Iris pigment epithelial cell (primary cell): ENCODE results near the gene DNAH6.
A peak's percentile ranks its signal among the peaks of the same experiment; 100 is the strongest.

Experiments used
- DNase-seq: peaks from one replicate; pipeline ENCODE4 v3.0.0-alpha.2; 2011; ENCODE audit warnings: low read depth

Gene DNAH6

DNA sequence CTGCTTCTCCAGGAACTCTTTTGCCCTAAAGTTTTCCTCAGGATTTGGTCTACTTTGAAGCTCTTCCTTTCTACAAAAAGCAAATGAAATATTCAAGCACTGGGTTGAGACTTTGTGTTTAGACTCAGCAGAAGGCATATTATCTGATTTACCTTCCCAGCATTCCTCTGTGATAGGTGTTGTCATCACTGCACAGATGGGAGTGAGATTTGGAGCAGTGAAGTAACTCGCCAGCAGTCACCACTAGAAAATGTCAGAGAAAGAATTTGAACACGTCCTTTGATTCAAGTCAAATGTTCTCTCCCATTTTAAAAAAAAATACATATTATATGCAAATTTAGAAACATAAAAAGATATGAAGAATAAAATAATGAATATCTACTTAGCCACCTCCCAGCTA is 112.2 kb downstream of the DNAH6 start:
- no peak for DNase-seq

DNA sequence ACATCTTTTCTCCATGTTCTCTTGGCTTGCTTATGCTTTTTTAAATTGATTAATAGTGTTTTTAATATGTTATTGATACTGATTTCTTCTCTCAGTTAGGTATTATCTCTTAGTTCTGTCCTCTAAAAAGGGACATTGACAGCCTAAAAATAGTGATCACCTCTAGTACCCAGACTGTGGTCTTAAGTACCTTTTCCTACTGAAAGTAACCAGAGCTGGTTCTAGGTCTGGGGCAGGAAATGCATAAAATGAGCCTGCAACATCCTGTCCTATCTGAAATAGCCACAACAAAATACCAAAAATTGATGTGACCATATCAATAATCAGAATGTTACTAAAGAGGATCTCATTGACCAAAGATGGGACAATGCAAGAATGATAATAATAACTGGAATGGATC is 113.3 kb downstream of the DNAH6 start:
- no peak for DNase-seq

- peak; percentile 65 for DNase-seq
Measured at GRCh38 chr2:84631047-84631446, 114.7 kb downstream of the DNAH6 start.

DNA sequence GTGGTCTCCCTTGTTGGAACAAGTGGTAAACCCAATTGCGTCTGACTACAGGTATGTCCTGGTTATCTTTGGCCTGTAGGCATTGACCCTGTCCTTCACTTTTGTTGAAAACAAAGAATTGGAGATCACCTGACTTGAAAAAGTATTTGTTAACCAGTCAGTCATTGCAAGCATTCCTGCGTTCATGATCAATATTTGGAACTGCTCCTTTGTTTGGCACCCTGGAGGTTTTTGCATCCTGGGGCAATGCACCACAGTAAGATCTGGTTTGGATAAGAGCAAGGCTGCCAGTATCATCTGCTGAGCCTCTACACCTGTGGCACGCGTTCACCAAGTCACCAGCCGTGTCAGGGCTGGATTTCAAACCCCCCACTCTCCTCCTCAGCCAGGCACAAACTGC is 115.7 kb downstream of the DNAH6 start:
- no peak for DNase-seq

GRCh38 chr2:84636080-84636971 is 120.0 kb downstream of the DNAH6 start:
- no peak for DNase-seq

DNA sequence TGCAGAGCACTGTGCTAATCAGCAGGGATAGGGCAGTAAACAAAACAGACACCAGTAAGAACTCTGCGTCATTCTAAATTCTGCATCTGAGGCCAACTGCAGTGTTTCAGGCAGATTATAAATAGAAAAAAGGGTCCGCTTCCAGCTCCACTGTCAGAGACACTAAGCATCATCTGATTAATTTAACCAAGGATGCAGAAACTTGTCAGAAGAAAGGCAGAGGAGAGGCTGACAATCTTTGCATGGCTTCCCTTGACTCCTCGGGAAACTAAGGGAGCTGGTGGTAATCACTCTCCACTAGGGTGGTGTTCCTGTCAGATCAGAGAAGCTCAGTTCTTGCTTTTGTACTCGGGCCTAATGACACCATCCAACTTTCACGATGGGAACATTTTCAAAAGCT is 123.5 kb downstream of the DNAH6 start:
- DNase-seq: no peak

- DNase-seq: no peak
Measured at GRCh38 chr2:84640411-84640810, 124.1 kb downstream of the DNAH6 start.

GRCh38 chr2:84641021-84641420 is 124.7 kb downstream of the DNAH6 start:
- peak; percentile 2 for DNase-seq

GRCh38 chr2:84643991-84644390 is 127.7 kb downstream of the DNAH6 start:
- no peak for DNase-seq

DNA sequence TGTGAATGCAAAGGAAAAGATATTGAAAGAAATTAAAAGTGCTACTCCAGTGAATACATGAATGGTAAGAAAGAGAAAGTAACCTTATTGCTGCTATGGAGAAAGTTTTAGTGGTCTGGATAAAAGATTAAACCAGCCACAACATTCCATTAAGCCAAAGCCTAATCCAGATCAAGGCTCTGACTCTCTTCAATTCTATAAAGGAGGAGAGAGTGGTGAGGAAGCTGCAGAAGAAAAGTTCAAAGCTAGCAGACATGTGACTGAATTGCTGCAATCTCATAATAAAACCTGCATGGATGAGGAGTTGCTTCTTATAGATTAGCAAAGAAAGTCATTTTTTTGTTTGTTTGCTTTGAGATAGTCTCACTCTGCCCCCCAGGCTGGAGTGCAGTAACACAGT is 130.2 kb downstream of the DNAH6 start:
- peak; percentile 4 for DNase-seq

- DNase-seq: no peak
Measured at GRCh38 chr2:84647267-84647666, 131.0 kb downstream of the DNAH6 start.

DNA sequence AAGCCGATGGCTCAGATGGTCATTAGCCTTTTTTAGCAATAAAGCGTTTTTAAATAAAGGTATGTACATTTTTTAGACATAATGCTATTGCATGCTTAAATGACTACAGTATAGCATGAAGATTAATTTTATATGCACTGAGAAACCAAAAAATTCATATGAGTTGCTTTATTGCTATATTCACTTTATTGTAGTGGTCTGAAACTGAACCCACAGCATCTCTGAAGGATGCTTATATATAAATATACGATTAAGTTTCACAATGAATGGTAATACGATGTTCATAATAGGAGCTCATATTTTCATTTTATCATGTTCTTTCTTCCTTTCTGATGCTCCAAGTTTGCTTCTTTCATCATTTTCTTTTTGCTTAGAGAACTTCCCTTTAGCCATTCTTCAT is 132.8 kb downstream of the DNAH6 start:
- DNase-seq: no peak

DNA sequence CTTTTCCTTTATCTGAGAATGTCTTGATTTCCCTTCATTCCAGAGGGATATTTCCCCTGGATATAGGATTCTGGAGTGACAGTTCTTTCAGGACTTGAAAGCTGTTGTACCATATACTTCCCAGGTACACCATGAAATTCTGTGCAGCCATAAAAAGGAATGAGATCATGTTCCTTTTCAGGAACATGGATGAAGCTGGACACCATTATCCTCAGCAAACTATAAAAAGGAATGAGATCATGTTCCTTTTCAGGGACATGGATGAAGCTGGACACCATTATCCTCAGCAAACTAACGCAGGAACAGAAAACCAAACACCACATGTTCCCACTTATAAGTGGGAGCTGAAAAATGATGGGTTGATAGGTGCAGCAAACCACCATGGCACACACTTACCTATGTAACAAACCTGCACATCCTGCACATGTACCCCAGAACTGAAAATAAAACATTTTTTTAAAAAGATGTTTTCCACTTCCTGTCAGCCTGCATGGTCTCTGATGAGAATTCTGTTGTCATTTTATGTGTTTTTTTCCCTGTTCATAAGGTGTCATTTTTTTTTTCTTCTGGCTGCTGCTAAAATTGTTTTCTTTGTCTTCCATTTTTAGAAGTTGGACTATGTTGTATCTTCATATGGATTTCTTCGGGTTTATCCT is 133.3 kb downstream of the DNAH6 start:
- DNase-seq: no peak

DNA sequence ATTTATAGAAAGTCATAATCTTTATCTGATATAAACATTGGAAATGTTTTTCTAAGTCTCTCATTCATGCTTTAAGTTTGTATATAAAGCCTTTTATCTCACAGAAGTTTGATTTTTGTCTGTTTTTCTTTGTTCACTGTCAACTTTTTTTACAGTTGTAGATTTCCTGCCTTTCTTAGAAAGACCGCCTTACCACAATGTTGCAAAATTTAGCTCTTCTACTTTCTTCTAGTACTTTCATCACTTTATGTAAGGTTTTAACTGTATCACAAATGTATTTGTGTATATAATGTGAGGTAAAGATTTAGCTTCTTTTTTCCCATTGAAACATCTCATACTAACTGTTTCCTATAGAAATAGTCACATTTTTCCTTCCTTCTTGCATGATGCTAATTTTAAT is 136.1 kb downstream of the DNAH6 start:
- no peak for DNase-seq

DNA sequence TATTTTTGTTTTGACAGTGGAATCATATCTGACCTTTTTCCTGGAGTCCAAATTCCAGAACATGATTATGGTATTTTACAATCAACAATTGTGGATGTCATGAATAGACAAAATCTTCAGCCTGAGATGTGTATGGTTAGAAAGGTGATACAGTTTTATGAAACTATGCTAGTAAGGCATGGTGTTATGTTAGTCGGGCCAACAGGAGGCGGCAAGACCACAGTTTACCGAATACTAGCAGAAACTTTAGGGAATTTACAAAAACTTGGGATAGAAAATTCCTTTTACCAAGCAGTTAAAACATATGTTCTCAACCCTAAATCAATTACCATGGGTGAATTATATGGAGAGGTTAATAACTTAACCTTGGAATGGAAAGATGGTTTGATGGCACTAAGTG is 137.0 kb downstream of the DNAH6 start:
- DNase-seq: no peak

DNA sequence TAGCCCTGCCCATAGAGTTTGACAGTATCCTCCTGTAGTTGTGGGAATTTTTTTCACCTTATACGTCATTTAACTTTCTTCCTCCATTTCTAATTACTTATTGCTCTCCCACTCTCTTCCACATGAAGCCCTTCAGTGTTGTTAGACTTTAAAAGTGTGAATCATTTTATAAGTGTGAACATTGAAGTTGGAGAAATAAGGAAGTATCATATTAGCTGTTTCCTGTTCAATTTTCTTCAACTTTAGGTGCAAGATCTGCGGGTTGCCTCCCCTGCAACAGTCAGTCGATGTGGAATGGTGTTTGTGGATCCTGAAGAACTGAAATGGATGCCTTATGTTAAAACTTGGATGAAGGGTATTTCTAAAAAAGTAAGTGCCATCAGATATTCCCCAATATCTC is 138.1 kb downstream of the DNAH6 start:
- DNase-seq: no peak

- DNase-seq: no peak
Measured at GRCh38 chr2:84669122-84669521, 152.8 kb downstream of the DNAH6 start.

GRCh38 chr2:84674099-84674498 is 157.8 kb downstream of the DNAH6 start:
- no peak for DNase-seq

GRCh38 chr2:84674586-84674985 is 158.3 kb downstream of the DNAH6 start:
- no peak for DNase-seq

- peak; percentile 51 for DNase-seq
Measured at GRCh38 chr2:84676295-84676694, 160.0 kb downstream of the DNAH6 start.

DNA sequence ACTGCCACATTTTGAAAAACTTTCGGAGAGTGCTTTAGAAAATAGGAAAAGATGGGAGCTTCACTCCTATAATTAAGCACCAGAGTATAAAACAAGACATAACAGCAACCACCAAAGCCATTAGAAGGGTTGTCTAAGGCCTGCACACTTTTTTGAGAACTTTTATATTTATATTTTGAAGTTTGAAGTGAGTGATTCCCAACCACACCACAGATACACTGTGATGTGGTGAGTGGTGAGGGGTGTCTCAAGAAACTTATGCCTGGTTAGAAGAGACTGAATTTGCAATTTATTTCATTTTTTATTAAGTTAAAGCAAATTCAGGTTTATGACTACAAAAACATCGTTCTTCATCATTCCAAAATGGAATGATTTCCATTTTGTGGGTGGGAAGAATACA is 161.9 kb downstream of the DNAH6 start:
- no peak for DNase-seq

GRCh38 chr2:84686783-84687476 is 170.6 kb downstream of the DNAH6 start:
- no peak for DNase-seq
